ENCODE measurements around the gene PTPRG.

Gene PTPRG

GRCh38 chr3:62277450-62277849 lies 716.1 kb downstream of the PTPRG start:
- Histone ChIP-seq H3K4me2 (ENCODE audit: low read length) (no peak overlapping the region), H3K9me3 (ENCODE audit: control insufficient read depth, insufficient read depth, low read length) (no peaks in the 10 kb centered on the region), H3K4me3 (ENCODE audit: low read length) (no peak overlapping the region), H3K4me1 (ENCODE audit: control insufficient read depth, low read length) (no peaks in the 10 kb centered on the region), H4K20me1 (ENCODE audit: control insufficient read depth, insufficient read depth, low read depth, low read length) (no peaks in the 10 kb centered on the region), H3K9me2 (replicated peaks; ENCODE audit: control insufficient read depth, low read length) (no peaks in the 10 kb centered on the region), H3K79me2 (ENCODE audit: control insufficient read depth, low read length) (no peaks in the 10 kb centered on the region), H3K27me3 (ENCODE audit: control insufficient read depth, low read length) (peaks cover 33% of the 10 kb centered on the region), H3K36me3 (ENCODE audit: control insufficient read depth, low read length) (no peaks in the 10 kb centered on the region), H3K27ac (ENCODE audit: low read depth, low read length) (no peak overlapping the region), H3F3A (ENCODE audit: control insufficient read depth, insufficient read depth) (no peaks in the 10 kb centered on the region)
- no peak for TF ChIP-seq CTCF (IDR thresholded peaks at IDR 0.05; ENCODE audit: low read depth, low read length, poor library complexity, severe bottlenecking)
- TF ChIP-seq EZH2phosphoT487 (IDR thresholded peaks at IDR 0.05; ENCODE audit: borderline replicate concordance, low read length), result no peak

GRCh38 chr3:62277986-62278385 lies 716.6 kb downstream of the PTPRG start:
- no peak overlapping the region for H3K27ac ChIP-seq (ENCODE audit: low read depth, low read length)
- no peaks in the 10 kb centered on the region for H4K20me1 ChIP-seq (ENCODE audit: control insufficient read depth, insufficient read depth, low read depth, low read length)
- H3K27me3 ChIP-seq (ENCODE audit: control insufficient read depth, low read length), result peaks cover 31% of the 10 kb centered on the region
- H3K9me3 ChIP-seq (ENCODE audit: control insufficient read depth, insufficient read depth, low read length), result no peaks in the 10 kb centered on the region
- no peaks in the 10 kb centered on the region for H3K79me2 ChIP-seq (ENCODE audit: control insufficient read depth, low read length)
- no peaks in the 10 kb centered on the region for H3K4me1 ChIP-seq (ENCODE audit: control insufficient read depth, low read length)
- TF ChIP-seq EZH2phosphoT487 (IDR thresholded peaks at IDR 0.05; ENCODE audit: borderline replicate concordance, low read length), result no peak
- no peaks in the 10 kb centered on the region for H3K9me2 ChIP-seq (replicated peaks; ENCODE audit: control insufficient read depth, low read length)
- no peak overlapping the region for H3K4me3 ChIP-seq (ENCODE audit: low read length)
- H3F3A ChIP-seq (ENCODE audit: control insufficient read depth, insufficient read depth), result no peaks in the 10 kb centered on the region
- H3K36me3 ChIP-seq (ENCODE audit: control insufficient read depth, low read length), result no peaks in the 10 kb centered on the region
- H3K4me2 ChIP-seq (ENCODE audit: low read length), result no peak overlapping the region

- Histone ChIP-seq H4K20me1 (ENCODE audit: control insufficient read depth, insufficient read depth, low read depth, low read length) (no peaks in the 10 kb centered on the region), H3K79me2 (ENCODE audit: control insufficient read depth, low read length) (no peaks in the 10 kb centered on the region), H3K4me1 (ENCODE audit: control insufficient read depth, low read length) (peaks cover 2% of the 10 kb centered on the region), H3K27me3 (ENCODE audit: control insufficient read depth, low read length) (peaks cover 13% of the 10 kb centered on the region), H3K9me2 (replicated peaks; ENCODE audit: control insufficient read depth, low read length) (no peaks in the 10 kb centered on the region), H3K4me3 (ENCODE audit: low read length) (no peak overlapping the region), H3K4me2 (ENCODE audit: low read length) (no peak overlapping the region), H3F3A (ENCODE audit: control insufficient read depth, insufficient read depth) (no peaks in the 10 kb centered on the region; the same call in 1 of the 2 replicates), H3K36me3 (ENCODE audit: control insufficient read depth, low read length) (no peaks in the 10 kb centered on the region), H3K9me3 (ENCODE audit: control insufficient read depth, insufficient read depth, low read length) (no peaks in the 10 kb centered on the region), H3K27ac (ENCODE audit: low read depth, low read length) (no peak overlapping the region)
- no peak for TF ChIP-seq EZH2phosphoT487 (IDR thresholded peaks at IDR 0.05; ENCODE audit: borderline replicate concordance, low read length)
- no peak for TF ChIP-seq CTCF (IDR thresholded peaks at IDR 0.05; ENCODE audit: low read depth, low read length, poor library complexity, severe bottlenecking)
Measured at GRCh38 chr3:62281726-62282125, 720.4 kb downstream of the PTPRG start.

GRCh38 chr3:62284442-62284841 lies 723.1 kb downstream of the PTPRG start:
- H4K20me1 ChIP-seq (ENCODE audit: control insufficient read depth, insufficient read depth, low read depth, low read length), result no peaks in the 10 kb centered on the region
- H3K4me2 ChIP-seq (ENCODE audit: low read length), result no peak overlapping the region
- 0 out of 2 replicates have a peak, but pooled peaks cover under 1% of the 10 kb centered on the region for H3K27me3 ChIP-seq (ENCODE audit: control insufficient read depth, low read length)
- H3K4me1 ChIP-seq (ENCODE audit: control insufficient read depth, low read length), result peaks cover 19% of the 10 kb centered on the region
- H3K9me2 ChIP-seq (replicated peaks; ENCODE audit: control insufficient read depth, low read length), result no peaks in the 10 kb centered on the region
- TF ChIP-seq EZH2phosphoT487 (IDR thresholded peaks at IDR 0.05; ENCODE audit: borderline replicate concordance, low read length) (no peak), CTCF (IDR thresholded peaks at IDR 0.05; ENCODE audit: low read depth, low read length, poor library complexity, severe bottlenecking) (no peak)
- no peak overlapping the region for H3K4me3 ChIP-seq (ENCODE audit: low read length)
- peaks cover 4% of the 10 kb centered on the region; the same call in 1 of the 2 replicates for H3F3A ChIP-seq (ENCODE audit: control insufficient read depth, insufficient read depth)
- no peaks in the 10 kb centered on the region for H3K79me2 ChIP-seq (ENCODE audit: control insufficient read depth, low read length)
- no peaks in the 10 kb centered on the region for H3K9me3 ChIP-seq (ENCODE audit: control insufficient read depth, insufficient read depth, low read length)
- no peak overlapping the region for H3K27ac ChIP-seq (ENCODE audit: low read depth, low read length)
- no peaks in the 10 kb centered on the region for H3K36me3 ChIP-seq (ENCODE audit: control insufficient read depth, low read length)

All from DOHH2 (cell line).